Hepatic stellate cell (primary cell): ENCODE data around the gene FRA10AC1.

Experiments used
- DNase-seq: peaks from one replicate; pipeline ENCODE4 v3.0.0; 2011; ENCODE audit warnings: low spot score

FRA10AC1 gene, protein sequence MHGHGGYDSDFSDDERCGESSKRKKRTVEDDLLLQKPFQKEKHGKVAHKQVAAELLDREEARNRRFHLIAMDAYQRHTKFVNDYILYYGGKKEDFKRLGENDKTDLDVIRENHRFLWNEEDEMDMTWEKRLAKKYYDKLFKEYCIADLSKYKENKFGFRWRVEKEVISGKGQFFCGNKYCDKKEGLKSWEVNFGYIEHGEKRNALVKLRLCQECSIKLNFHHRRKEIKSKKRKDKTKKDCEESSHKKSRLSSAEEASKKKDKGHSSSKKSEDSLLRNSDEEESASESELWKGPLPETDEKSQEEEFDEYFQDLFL

DNA sequence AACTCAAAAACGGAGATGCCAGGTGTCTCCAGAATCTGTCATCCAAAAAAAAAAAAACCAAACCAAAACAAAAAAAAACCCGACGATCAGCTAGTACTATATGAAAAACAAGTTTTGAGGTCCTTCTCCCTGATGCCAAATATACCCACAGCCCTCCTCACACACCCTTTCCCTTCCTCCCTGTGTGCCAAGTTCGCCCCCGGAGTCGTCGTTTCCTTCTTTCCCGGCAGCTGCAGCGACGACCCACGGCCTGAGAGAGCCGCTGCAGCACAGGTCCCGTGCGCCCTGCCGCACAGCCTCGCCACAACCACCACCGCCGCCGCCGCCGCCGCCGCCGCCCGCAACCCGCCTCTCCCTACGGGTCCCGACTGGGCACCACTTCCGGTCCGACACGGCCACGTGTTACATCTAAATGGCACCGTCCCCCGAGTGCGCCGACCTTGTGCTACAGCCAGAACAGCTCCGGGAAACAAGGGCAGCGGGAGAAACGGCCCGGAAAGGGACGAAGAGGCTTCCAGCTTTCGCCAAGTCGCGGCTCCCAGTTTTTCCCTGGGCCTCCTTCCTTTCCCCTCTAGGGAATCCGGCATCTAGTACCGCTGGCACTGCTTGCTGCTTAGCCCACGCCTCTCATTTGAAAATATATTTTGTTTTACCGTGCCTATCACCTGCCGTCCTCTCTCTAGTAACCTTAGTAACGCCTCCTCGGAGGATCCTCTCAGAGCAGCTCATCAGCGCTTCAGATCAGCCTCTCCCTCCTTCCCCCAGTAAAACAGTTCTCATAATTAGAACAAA lies at the start of gene FRA10AC1:
TSS of gene FRA10AC1 (minus strand) at position 383 of the 792 bp plus-strand sequence. CDS start 2,486 bp downstream, outside the sequence.
- DNase-seq, result peak; percentile 77

DNA sequence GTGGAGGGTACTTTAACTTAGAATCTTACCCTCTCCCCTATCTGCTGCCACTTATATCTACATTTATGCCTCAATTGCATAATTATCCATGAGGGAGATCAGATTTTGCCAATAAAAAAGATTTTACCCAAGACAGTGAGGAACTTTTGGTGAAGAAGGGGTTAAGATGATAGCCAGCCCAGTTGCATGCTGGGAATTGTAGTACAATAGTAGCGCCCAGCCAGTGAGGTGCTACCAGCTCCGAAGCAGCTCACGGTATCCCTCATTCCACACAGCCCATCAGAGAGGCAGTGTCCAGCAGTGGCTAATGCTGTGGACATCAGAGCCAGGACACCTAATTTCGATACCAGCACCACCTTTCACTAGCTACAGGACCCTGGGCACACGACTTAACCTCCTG lies 49.4 kb upstream of the FRA10AC1 start:
- peak; percentile 38 for DNase-seq

DNA sequence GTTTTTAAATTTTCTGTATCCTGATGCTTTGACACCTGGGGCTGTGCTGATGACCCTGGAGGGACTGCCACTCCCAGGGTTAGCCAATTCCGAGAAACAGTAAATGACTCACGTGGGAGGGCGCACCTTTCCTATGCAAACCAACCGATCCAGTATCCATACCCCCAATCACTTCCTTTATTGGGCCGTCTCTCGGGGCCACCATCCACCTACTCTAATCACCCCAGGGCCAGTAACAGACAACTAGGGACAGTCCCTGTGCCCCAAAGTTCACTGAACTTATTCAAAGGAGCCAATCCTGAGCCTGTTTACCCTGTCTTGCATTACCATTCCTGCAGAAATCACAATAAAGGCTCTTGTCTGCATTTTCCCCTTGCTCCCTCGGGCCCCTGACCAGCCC lies 48.7 kb upstream of the FRA10AC1 start:
- DNase-seq, result no peak

DNA sequence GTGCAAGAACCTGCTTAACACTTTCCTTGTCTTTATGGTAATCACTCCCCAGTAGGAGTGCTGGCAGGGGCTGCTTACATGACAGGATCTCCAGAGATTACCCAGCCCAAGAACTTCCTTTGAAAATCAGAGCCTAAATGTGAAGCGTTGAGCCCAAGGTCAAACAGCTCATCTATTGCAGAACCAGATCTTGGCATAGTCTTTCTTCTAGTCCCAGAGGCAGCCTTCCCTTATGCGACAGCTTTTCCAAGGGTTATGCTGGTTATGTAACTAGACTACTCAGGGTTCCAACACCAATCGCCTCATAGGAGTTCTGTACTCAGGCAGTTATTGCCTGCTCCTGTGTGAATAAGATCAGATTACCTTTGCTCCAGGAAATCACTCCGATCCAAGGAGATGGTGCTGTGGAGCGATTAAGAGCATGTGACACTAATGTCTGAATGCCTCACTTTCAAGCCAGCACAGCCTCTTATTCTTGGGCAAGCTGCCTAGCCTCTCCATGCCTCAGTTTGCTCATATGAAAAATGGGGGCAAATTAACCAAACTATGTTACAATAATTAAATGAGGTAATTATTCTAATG lies 46.9 kb upstream of the FRA10AC1 start:
- DNase-seq, result no peak

DNA sequence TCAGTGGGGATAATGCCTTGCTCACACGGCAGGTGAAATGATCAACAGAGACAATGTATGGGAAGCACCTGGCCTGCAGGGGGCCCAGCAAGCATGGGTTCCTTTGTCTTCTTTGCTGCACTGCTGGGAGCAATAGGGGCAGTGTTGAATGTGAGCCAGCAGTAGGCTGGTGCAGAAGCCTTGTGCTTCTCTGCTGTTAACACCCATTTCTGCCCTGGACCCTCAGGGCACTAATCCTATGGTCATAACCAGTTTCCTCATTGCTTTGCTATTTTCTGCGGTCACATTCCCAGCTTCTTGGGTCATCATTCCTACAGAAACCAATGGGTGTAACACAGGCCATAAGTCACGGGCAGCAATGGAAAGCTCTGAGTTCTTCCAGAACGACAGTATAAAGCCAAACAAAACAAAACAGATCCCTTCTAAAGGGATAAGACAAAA lies 44.5 kb upstream of the FRA10AC1 start:
- DNase-seq, result peak; percentile 82

DNA sequence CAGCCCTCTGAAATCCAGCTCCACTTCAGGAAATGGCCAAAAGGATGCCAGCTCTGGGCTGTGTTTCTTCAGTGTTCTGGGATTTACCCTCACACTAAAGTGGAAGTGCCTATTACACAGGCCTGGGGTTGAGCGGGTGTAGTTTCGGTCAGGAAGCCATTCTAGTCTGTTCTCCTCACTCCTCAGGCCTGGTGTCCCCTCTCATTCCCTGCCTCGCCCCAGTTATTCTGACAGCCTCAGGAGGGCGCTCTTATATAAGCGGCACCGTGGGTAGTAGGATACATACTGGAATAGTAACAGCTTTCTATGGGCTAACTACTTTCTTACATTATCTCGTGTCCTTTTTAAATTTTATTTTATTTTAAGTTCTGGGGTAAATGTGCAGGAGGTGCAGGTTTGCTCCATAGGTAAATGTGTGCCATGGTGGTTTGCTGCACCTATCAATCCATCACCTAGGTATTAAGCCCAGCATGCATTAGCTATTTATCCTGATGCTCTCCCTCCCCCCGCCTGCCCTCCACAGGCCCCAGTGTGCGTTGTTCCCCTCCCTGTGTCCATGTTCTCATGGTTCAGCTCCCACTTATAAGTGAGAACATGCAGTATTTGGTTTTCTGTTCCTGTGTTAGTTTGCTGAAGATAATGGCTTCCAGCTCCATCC lies 43.1 kb upstream of the FRA10AC1 start:
- DNase-seq, result no peak

DNA sequence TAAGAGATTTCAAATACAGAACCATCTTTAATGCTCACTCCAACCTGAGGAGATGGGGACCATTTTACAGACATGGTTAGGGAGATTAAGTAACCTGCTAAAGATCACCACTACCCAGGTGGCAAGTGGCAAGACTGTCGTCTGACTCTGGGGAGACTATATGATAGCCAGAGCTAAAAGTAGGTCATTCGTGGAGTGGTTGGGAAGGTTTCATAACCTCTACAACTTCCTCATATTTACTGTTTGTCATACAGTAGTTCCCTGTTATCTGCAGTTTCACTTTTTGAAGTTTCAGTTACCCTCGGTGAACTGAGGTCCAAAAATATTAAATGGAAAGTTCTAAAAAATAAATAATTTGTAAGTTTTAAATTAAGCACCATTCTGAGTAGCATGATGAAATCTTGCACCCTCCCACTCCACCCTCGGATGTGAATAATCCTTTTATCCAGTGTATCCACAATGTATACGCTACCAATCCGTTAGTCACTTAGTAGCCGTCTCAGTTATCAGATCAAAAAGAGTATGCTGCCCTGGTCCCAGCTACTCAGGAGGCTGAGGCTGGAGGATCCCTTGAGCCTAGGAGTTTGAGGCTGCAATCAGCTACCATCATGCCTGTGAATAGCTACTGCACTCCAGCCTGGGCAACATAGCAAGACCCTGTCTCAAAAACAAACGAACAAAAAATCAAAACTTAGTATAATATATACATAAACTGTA lies 40.4 kb upstream of the FRA10AC1 start:
- DNase-seq, result no peak

DNA sequence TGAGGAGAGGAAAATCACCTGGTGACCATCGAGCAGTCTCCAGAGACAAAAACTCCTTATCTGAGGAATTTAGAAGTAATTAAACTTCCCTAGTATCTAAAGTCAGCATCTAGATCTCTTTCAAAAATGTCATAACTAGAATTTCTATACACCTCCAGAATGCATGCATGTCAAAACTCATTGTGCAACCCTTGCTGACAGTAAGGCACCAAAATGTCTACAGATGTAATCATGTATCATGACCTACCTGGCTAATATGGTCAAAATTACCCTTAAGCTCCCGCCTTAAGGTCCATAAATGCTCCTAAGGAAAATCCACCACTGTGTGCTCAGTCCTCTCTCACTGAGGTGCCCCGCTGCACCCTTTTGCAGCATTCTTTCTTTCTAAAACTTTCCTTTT lies 39.0 kb upstream of the FRA10AC1 start:
- DNase-seq, result no peak

DNA sequence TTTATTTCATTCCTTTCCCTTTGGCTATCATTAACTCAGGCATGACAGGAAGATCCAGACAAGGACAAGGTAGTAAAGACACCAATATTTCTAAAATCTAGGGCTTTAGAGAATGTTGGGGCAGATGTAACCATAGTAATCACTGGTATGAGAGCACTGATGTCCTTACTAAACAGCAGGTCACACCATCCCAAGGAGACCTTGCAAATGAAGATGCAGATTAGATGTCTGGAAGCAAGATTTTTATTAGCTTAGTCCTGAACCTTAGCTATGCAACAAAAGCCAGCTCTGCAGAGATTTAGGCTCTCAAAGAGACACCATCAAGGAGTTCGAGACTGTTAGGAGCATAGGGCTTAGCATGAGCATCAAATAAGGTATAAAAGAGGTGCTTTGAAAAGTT lies 23.6 kb upstream of the FRA10AC1 start:
- DNase-seq, result no peak

DNA sequence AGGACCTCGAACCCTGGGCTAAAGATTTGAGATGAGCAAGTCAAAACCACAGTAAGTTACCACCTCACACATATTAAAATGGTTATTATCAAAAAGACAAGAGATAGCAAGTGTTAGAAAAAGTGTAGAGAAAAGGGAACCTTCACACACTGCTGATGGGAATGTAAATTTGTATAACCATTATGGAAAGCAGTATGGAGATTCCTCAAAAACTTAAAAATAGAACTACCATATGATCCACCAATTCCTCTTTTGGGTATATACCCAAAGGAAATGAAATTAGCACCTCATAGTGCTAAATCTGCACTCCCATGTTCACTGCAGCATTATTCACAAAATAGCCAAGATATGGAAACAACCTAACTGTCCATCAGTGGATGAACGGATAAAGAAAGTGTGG lies 20.8 kb upstream of the FRA10AC1 start:
- no peak for DNase-seq

DNA sequence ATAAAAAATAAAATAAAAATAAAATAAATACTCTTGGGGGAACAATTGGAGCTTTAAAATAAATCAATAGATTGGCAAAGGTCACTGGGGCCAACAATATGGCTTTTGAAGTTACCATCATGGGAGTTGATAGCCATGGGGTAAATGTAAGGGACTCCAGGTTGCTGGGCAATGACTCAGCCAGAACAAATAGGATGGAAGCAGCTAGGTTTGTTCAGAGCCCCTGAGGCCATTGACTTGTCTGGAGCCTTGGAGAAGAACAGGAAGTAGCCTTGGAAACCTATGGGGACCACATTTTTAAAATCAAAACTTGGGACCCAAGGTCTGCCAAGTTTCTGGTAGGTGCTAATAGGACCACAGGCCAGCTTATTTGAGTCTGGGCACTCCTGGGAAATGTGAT lies 20.2 kb upstream of the FRA10AC1 start:
- DNase-seq, result no peak

DNA sequence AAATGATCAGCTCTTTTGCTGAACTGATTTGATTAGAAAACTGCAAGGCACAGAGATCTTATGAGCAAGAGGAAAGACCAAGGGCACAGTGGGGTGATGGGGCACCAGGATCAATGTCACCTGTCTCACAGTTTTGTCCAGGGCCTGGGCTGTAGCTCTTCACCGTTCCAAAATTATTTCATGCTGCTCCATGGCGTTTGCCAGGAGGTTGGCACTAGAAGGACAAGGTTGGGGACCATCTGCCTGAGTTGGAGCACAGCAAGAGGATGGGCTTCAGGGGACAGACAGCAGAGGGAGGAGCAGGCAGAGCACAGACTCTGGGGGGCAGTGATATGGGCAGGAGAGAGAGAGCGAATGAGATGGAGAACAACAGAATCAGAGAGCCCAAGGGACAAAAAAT lies 17.5 kb upstream of the FRA10AC1 start:
- no peak for DNase-seq

DNA sequence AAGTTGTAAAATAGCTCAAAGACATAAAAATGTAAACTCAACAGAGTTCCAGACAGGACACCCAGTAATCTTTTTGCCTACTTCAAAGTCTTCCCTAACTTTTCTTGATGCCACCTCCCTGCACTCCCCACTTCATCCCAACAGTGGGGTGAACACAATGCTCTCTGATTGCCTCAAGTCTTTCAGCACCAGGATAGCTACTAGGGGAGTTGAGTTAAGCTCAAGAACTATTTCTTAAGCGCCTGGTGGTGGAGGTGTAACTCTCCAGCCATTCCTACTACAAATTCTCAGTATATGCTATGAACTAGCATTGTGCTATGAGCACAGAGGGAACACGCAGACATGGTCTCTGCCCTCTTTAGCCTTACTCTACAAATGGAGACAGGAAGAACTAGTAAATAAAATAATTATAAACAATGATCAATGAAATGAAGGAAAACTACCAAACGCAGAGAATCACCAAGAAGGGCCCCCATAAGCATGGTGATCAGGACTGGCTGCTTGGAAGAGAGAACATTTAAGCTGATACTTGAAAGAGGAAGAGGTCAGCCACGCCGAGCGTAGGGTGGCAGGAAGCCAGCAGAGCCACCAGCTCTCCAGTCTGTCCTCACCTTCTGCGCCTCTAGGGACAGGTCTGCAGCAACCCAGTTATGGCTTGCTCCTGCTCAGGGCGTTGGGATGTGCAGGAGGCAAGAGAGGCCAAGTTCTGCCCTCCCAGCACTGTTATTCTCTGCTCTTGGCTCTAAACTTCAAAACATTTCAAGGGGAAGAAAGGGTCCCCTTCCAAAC lies 16.7 kb upstream of the FRA10AC1 start:
- no peak for DNase-seq

DNA sequence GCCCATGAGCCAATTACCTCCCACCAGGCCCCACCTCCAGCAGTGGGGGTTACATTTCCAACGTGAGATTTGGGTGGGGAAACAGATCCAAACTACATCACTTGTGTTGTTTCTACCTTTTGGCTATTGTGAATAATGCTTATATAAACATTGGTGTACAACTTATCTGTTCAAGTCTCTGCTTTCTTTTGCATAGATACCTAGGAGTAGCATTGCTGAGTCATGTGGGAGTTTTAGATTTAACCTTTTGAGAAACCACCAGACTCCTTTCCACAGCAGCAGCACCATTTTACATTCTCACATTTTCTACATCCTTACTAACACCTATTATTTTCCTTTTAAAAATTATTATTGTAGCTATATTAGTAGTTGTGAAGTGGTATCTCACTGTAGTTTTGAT lies 14.4 kb upstream of the FRA10AC1 start:
- no peak for DNase-seq

DNA sequence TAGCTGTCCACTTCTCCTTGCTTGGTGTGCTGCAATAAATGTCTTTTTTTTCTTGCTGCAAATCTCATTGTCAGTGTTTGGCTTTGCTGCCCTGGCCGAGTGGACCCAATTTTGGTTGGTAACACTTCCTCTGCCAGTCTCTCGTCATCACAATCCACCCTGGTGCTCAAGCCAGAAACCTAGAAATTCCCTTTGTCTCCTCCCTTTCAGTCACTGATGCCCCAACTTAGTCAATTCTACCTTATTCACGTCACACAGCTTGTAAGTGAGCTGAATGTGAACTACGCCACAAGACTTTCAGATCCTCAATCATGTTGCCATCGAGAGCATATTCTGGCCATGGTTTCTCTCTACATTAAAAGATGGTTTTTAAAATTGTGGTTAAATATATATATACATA lies 13.0 kb upstream of the FRA10AC1 start:
- no peak for DNase-seq

DNA sequence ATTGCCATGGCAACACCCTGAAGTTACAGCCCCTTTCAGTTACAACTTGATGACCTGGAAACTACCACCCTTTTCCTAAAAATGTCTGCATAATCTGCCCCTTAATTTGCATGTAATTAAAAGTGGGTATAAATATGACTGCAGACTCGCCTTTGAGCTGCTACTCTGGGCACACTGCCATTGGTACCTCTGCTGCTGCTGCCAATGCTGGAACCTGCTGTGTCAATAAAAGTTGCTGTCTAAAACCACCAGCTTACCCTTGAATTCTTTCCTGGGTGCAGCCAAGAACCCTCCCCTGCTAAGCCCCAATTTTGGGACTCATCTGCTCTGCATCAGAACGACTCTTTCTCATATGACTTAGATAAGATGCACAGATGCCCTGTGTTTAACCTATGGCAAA lies 10.2 kb upstream of the FRA10AC1 start:
- no peak for DNase-seq

DNA sequence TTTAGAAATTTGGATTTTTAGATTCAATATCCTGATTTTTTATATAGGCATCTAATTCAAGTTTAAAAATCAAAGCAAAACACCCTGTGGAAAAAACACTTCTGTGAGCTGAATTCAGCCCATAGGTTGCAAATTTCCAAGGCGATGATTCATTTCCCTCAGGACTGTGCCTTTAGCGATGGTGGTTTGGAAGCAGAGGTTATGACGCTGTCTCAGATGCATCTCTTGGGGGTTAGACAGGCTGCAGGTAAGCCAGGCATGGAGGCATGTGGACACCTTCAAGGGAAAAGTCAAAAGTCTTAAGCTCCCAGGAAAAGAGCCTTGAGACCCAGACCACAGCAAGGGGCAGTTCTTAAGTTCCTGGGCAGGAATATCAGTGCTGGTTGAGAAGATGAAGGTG lies 9.5 kb upstream of the FRA10AC1 start:
- no peak for DNase-seq

DNA sequence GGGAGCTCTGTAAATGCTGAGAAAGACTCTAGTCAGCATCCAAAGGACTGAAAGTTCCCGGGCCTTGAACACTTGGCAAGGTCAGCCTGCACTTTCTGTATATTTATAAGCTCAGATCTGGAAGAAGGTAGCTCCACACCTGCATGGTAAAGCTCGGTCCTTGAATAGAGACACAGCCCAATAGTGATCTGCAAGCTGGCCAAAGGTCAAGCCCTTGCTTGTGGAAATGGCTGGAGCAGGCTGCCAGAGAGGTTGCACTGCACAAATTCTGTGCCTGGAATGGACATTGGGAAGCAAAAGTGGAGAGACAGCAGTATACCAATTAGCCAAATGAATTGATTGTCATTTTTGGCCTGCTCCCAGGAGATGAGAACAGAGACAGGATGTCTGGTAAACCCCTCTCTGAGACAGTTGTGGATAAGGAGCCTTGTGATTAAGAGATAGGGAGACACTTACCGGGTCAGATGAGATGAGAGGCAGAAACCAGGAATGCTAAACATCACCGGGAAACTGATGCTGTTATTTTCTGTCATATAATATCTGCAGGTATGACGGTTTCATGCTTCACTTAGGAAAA lies 8.0 kb upstream of the FRA10AC1 start:
- no peak for DNase-seq

DNA sequence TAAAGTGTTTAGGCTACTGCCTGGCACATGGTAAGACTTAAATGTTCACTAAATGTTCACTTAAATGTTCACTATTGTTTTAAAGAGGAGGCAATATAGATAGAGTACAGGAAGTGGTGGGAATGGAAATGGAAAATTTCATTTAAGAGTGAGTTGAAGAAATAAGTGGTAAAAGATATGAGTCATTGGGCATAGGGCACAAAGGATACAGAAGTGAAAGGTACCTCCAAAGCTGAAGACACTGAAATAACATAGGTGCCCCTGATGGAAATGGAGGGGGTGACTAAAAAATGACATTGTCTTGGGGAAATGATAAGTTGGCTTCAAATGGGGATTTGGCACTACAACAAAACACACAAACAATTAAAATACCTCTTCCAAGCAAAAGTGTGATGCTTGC lies 5.2 kb upstream of the FRA10AC1 start:
- no peak for DNase-seq

DNA sequence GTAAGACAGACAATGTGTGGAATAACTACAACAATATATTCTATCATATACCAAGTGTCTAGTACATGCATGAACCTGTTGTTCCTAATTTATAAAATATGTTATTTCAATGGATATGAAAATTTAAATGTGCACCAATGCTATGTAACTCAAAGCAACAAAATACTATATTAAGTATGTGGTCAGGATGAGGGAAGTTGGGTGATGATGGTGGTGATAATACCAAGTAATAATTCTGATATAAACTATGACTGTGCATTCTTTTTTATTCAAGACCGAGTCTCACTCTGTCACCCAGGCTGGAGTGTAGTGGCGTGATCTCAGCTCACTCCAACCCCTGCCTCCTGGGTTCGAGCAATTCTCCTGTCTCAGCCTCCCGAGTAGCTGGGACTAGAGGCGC lies 2.1 kb upstream of the FRA10AC1 start:
- no peak for DNase-seq

DNA sequence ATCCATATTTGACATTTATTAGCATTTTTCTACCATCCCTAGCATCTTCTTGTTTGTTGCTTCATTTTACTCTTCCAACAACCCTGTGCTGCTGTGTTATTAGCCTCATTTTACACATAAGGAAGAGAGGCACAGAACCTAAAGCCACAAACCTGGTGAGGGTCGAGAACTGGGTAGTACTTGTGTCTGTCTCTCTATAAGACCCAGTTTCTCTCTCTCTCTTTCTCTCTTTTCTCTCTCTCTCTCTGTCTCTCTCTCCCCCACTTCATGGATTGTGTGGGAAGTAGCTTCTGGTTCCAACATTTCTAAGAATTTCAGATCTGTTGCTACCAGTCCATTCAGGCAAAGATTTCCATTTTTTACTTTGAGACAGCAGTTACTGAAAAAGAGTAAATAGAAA lies 1.4 kb upstream of the FRA10AC1 start:
- DNase-seq, result no peak
